IgD-negative memory B cell (primary cell): ENCODE data around the gene PTAR1. TPM values are rescaled to one million over a fixed set of nuclear protein-coding genes. Genes with fewer than 3 reads are reported as not detected.
"Not testable (repeated sequence)": the region's sequence is repeated elsewhere in the genome, so short reads cannot be mapped to it uniquely, and the experiment has no call there.

Source experiments
- H3K27ac Mint-ChIP-seq, 3 donors: one replicate each; pipeline ENCODE4 v1.8.0; 2020 to 2022; ENCODE audit warnings: mild to moderate bottlenecking in 3 of 3, mixed read lengths in 3 of 3, moderate library complexity in 1 of 3
- H3K27me3 Mint-ChIP-seq: one replicate; pipeline ENCODE4 v1.8.0; 2021; ENCODE audit warnings: mixed read lengths
- H3K36me3 Mint-ChIP-seq: one replicate; pipeline ENCODE4 v1.8.0; 2020; ENCODE audit warnings: mild to moderate bottlenecking, mixed read lengths
- H3K4me1 Mint-ChIP-seq, 3 donors: one replicate each; pipeline ENCODE4 v1.8.0; 2020 to 2022; ENCODE audit warnings: mixed read lengths in 3 of 3, mild to moderate bottlenecking in 1 of 3
- H3K4me3 Mint-ChIP-seq, 4 donors: one replicate each; pipeline ENCODE4 v1.8.0; 2020 to 2022; ENCODE audit warnings: mild to moderate bottlenecking in 4 of 4, mixed read lengths in 4 of 4, moderate library complexity in 3 of 4
- H3K9me3 Mint-ChIP-seq, 3 donors: one replicate each; pipeline ENCODE4 v1.8.0; 2020 to 2021; ENCODE audit warnings: mixed read lengths in 3 of 3, mild to moderate bottlenecking in 1 of 3
- polyA plus RNA-seq: library from polyadenylated mRNA; unstranded; fragments of 300-500 nt; fragmentation: Illumina TruSeq; gene quantifications from one replicate; pipeline ENCODE4 v1.2.3, GENCODE V29; 2021

The PTAR1 gene
- 10.3 TPM for polyA plus RNA-seq

GRCh38 chr9:69759421-69760277 is at the start of gene PTAR1:
Gene PTAR1 (minus strand): TSS chr9:69760011. CDS start chr9:69759938, 73 bp downstream.
- H3K27me3 Mint-ChIP-seq: no peaks in the 10 kb centered on the region
- peaks cover 10 to 28% (median 18%) of the 10 kb centered on the region in 3 donors for H3K4me1 Mint-ChIP-seq
- peak within 1 kb of the TSS; percentile 94 to 96 (median 95) for H3K27ac Mint-ChIP-seq
- no peaks in the 10 kb centered on the region for H3K9me3 Mint-ChIP-seq
- peak within 1 kb of the TSS; percentile 95 to 98 (median 98) for H3K4me3 Mint-ChIP-seq
- H3K36me3 Mint-ChIP-seq: peaks cover 3% of the 10 kb centered on the region

- Mint-ChIP-seq H3K27me3 (peaks cover 5% of the 10 kb centered on the region), H3K36me3 (no peaks in the 10 kb centered on the region), H3K27ac (no peak overlapping the region), H3K9me3 (peaks cover 0 to 5% (median 0%) of the 10 kb centered on the region in 3 donors), H3K4me1 (peaks cover 0 to 4% (median 4%) of the 10 kb centered on the region in 3 donors), H3K4me3 (no peak overlapping the region)
Observed at GRCh38 chr9:69809304-69809863, 49.6 kb upstream of the PTAR1 start.

GRCh38 chr9:69806627-69807026 is 46.8 kb upstream of the PTAR1 start:
- Mint-ChIP-seq H3K27ac (no peak overlapping the region), H3K9me3 (no peaks in the 10 kb centered on the region), H3K4me3 (no peak overlapping the region), H3K4me1 (peaks cover 0 to 4% (median 4%) of the 10 kb centered on the region in 3 donors), H3K27me3 (peaks cover 7% of the 10 kb centered on the region), H3K36me3 (no peaks in the 10 kb centered on the region)

GRCh38 chr9:69805962-69806515 is 46.2 kb upstream of the PTAR1 start:
- Mint-ChIP-seq H3K27ac (no peak overlapping the region), H3K27me3 (peaks cover 7% of the 10 kb centered on the region), H3K4me3 (no peak overlapping the region), H3K4me1 (peaks cover 0 to 2% (median 0%) of the 10 kb centered on the region in 3 donors), H3K36me3 (no peaks in the 10 kb centered on the region), H3K9me3 (no peaks in the 10 kb centered on the region)

GRCh38 chr9:69801989-69802388 is 42.2 kb upstream of the PTAR1 start:
- Mint-ChIP-seq H3K9me3 (no peaks in the 10 kb centered on the region), H3K4me3 (no peak overlapping the region), H3K27me3 (peaks cover 7% of the 10 kb centered on the region), H3K27ac (no peak overlapping the region), H3K36me3 (peaks cover 2% of the 10 kb centered on the region), H3K4me1 (no peaks in the 10 kb centered on the region)

- not testable (repeated sequence) for H3K27ac Mint-ChIP-seq, H3K36me3 Mint-ChIP-seq, H3K27me3 Mint-ChIP-seq, H3K9me3 Mint-ChIP-seq, H3K4me1 Mint-ChIP-seq, H3K4me3 Mint-ChIP-seq
Observed at GRCh38 chr9:69800027-69800426, 40.2 kb upstream of the PTAR1 start.

GRCh38 chr9:69799521-69799920 is 39.7 kb upstream of the PTAR1 start:
- H3K4me1 Mint-ChIP-seq, H3K36me3 Mint-ChIP-seq, H3K9me3 Mint-ChIP-seq, H3K27me3 Mint-ChIP-seq, H3K4me3 Mint-ChIP-seq, H3K27ac Mint-ChIP-seq: not testable (repeated sequence)

GRCh38 chr9:69798744-69799143 is 38.9 kb upstream of the PTAR1 start:
- Mint-ChIP-seq H3K4me3 (no peak overlapping the region), H3K36me3 (peaks cover 2% of the 10 kb centered on the region), H3K27ac (no peak overlapping the region), H3K27me3 (peaks cover 3% of the 10 kb centered on the region), H3K9me3 (no peaks in the 10 kb centered on the region), H3K4me1 (no peaks in the 10 kb centered on the region)

- peaks cover 2% of the 10 kb centered on the region for H3K36me3 Mint-ChIP-seq
- peaks cover 0 to 2% (median 0%) of the 10 kb centered on the region in 3 donors for H3K9me3 Mint-ChIP-seq
- peaks cover 4% of the 10 kb centered on the region for H3K27me3 Mint-ChIP-seq
- H3K4me1 Mint-ChIP-seq: no peaks in the 10 kb centered on the region
- no peak overlapping the region for H3K27ac Mint-ChIP-seq
- H3K4me3 Mint-ChIP-seq: no peak overlapping the region
Observed at GRCh38 chr9:69797675-69798074, 37.9 kb upstream of the PTAR1 start.

- H3K4me1 Mint-ChIP-seq: no peaks in the 10 kb centered on the region
- H3K4me3 Mint-ChIP-seq: no peak overlapping the region
- peaks cover 0 to 2% (median 2%) of the 10 kb centered on the region in 3 donors for H3K9me3 Mint-ChIP-seq
- H3K27ac Mint-ChIP-seq: no peak overlapping the region
- H3K36me3 Mint-ChIP-seq: no peaks in the 10 kb centered on the region
- H3K27me3 Mint-ChIP-seq: peaks cover 4% of the 10 kb centered on the region
Observed at GRCh38 chr9:69794356-69794755, 34.5 kb upstream of the PTAR1 start.

GRCh38 chr9:69785757-69786156 is 25.9 kb upstream of the PTAR1 start:
- Mint-ChIP-seq H3K27ac (no peak overlapping the region), H3K4me1 (no peaks in the 10 kb centered on the region), H3K4me3 (no peak overlapping the region), H3K27me3 (peaks cover 10% of the 10 kb centered on the region), H3K9me3 (peaks cover 0 to 4% (median 1%) of the 10 kb centered on the region in 3 donors), H3K36me3 (no peaks in the 10 kb centered on the region)

- Mint-ChIP-seq H3K4me1 (no peaks in the 10 kb centered on the region), H3K4me3 (no peak overlapping the region), H3K27ac (no peak overlapping the region), H3K27me3 (no peaks in the 10 kb centered on the region), H3K9me3 (peaks cover 0 to 2% (median 1%) of the 10 kb centered on the region in 3 donors), H3K36me3 (no peaks in the 10 kb centered on the region)
Observed at GRCh38 chr9:69773258-69773657, 13.4 kb upstream of the PTAR1 start.

GRCh38 chr9:69771775-69772418 is 12.1 kb upstream of the PTAR1 start:
- H3K27ac Mint-ChIP-seq: no peak overlapping the region
- H3K4me1 Mint-ChIP-seq: no peaks in the 10 kb centered on the region
- no peaks in the 10 kb centered on the region for H3K36me3 Mint-ChIP-seq
- H3K9me3 Mint-ChIP-seq: peaks cover 0 to 1% (median 0%) of the 10 kb centered on the region in 3 donors
- H3K27me3 Mint-ChIP-seq: no peaks in the 10 kb centered on the region
- no peak overlapping the region for H3K4me3 Mint-ChIP-seq

GRCh38 chr9:69768716-69769115 is 8.9 kb upstream of the PTAR1 start:
- Mint-ChIP-seq H3K4me3 (no peak overlapping the region), H3K27ac (no peak overlapping the region)

GRCh38 chr9:69768101-69768500 is 8.3 kb upstream of the PTAR1 start:
- Mint-ChIP-seq H3K4me3 (no peak overlapping the region), H3K36me3 (no peaks in the 10 kb centered on the region), H3K27me3 (no peaks in the 10 kb centered on the region), H3K27ac (no peak overlapping the region), H3K4me1 (no peaks in the 10 kb centered on the region), H3K9me3 (no peaks in the 10 kb centered on the region)

More at GRCh38 chr9:69768716-69769115, 8.9 kb upstream of the PTAR1 start:
- no peaks in the 10 kb centered on the region for H3K36me3 Mint-ChIP-seq
- H3K4me1 Mint-ChIP-seq: no peaks in the 10 kb centered on the region
- no peaks in the 10 kb centered on the region for H3K9me3 Mint-ChIP-seq
- H3K27me3 Mint-ChIP-seq: no peaks in the 10 kb centered on the region
